Neural cell (in vitro differentiated cells): Measurements from ENCODE around the gene SFXN4.

ENCODE experiments used
- CTCF ChIP-seq: fragments of 450-650 bp; IDR thresholded peaks from 2 replicates; pipeline ENCODE4 v1.5.1; 2014; ENCODE audit warnings: antibody characterized with exemption, mild to moderate bottlenecking, moderate library complexity; ENCODE audit not compliant: poor library complexity, severe bottlenecking
- EP300 ChIP-seq: fragments of 450-650 bp; conservative IDR thresholded peaks from 2 replicates; pipeline ENCODE4 v1.6.1; 2014; ENCODE audit warnings: antibody characterized with exemption, mild to moderate bottlenecking, moderate library complexity; ENCODE audit not compliant: poor library complexity, severe bottlenecking
- EZH2 ChIP-seq: fragments of 200-600, 300-800 bp; shearing (Covaris generic), sonication (generic); IDR thresholded peaks from 2 replicates; pipeline ENCODE4 v1.6.1; 2014; ENCODE audit warnings: antibody characterized with exemption, low read length, borderline replicate concordance, mild to moderate bottlenecking; ENCODE audit not compliant: insufficient read depth, poor library complexity, severe bottlenecking
- POLR2AphosphoS5 ChIP-seq: IDR thresholded peaks from 2 replicates; pipeline ENCODE4 v1.6.1; 2012
- RAD21 ChIP-seq: fragments of 450-650 bp; conservative IDR thresholded peaks from 2 replicates; pipeline ENCODE4 v1.6.1; 2014; ENCODE audit warnings: antibody characterized with exemption, mild to moderate bottlenecking, moderate library complexity
- REST ChIP-seq: IDR thresholded peaks from 2 replicates; pipeline ENCODE4 v1.6.1; 2012; ENCODE audit warnings: borderline replicate concordance
- SMC3 ChIP-seq: fragments of 450-650 bp; conservative IDR thresholded peaks from 2 replicates; pipeline ENCODE4 v1.6.1; 2014; ENCODE audit warnings: antibody characterized with exemption, mild to moderate bottlenecking, moderate library complexity; ENCODE audit not compliant: poor library complexity
- TAF1 ChIP-seq: IDR thresholded peaks from 2 replicates; pipeline ENCODE4 v1.6.1; 2012; ENCODE audit warnings: low read depth

- no peak for TF ChIP-seq TAF1
- TF ChIP-seq CTCF: no peak
- TF ChIP-seq EP300: no peak
- TF ChIP-seq EZH2: no peak
- no peak for TF ChIP-seq SMC3
- TF ChIP-seq REST: no peak
- TF ChIP-seq RAD21: no peak
- TF ChIP-seq POLR2AphosphoS5: no peak
Observed at GRCh38 chr10:119113751-119114732, 51.5 kb downstream of the SFXN4 start.
